ENCODE results near the gene JSRP1. TPM values are rescaled to one million over a fixed set of nuclear protein-coding genes. Genes with fewer than 3 reads are reported as not detected.

JSRP1 gene
- total and polyA plus RNA-seq, 2 of the 8 experiments (the other 6 are each of a cell fraction or from before 2014, with no cell fraction given) = 0.24 to 0.56 TPM

GRCh38 chr19:2249880-2250765 lies 6.1 kb downstream of the JSRP1 start:
- no peak overlapping the region for H2BK120ac ChIP-seq (replicated peaks; ENCODE audit: low read depth, low read length)
- 88% methylated on average over 38 of the region's 43 CpGs; no CpG with 5 or more reads in 1 of the 2 experiments for WGBS, 2 experiments (ENCODE audit: extremely low coverage in 1 of 2, insufficient coverage in 1 of 2, insufficient read length in 1 of 2, insufficient replicate concordance in 2 of 2, low coverage in 1 of 2, low lambda C conversion rate in 2 of 2, missing lambda C conversion rate in 1 of 2)

More at GRCh38 chr19:2249880-2250765, 6.1 kb downstream of the JSRP1 start:
- Histone ChIP-seq H3K23me2 (ENCODE audit: low read depth, low read length) (peaks cover 12% of the 10 kb centered on the region; the same call in 1 of the 2 replicates), H3K4ac (replicated peaks; ENCODE audit: insufficient read length, low read depth, low read length) (no peak overlapping the region), H3K9me3 (ENCODE audit: insufficient read depth in 2 of 2, low read depth in 1 of 2, low read length in 1 of 2) (no peaks in the 10 kb centered on the region; a peak in 1 of 4 replicates), H3K4me3 (ENCODE audit: extremely low read depth in 1 of 4, insufficient read depth in 2 of 4, low read depth in 3 of 4, low read length in 4 of 4) (no peak overlapping the region), H3K79me1 (ENCODE audit: low read depth, low read length) (no peaks in the 10 kb centered on the region; the same call in 1 of the 2 replicates), H2AFZ (ENCODE audit: low read length) (no peak overlapping the region), H4K5ac (ENCODE audit: insufficient read length, low read depth, low read length) (no peak overlapping the region), H2BK20ac (ENCODE audit: low read length) (no peak overlapping the region), H2BK5ac (ENCODE audit: low read depth, low read length) (no peak overlapping the region), H2BK15ac (ENCODE audit: low read length) (no peak overlapping the region), H3K27me3 (replicated peaks in 1 of 4; ENCODE audit: control insufficient read depth in 3 of 4, extremely low read depth in 1 of 4, insufficient read depth in 3 of 4, low read length in 3 of 4) (peaks cover 0 to 23% (median 12%) of the 10 kb centered on the region in 4 experiments; a peak in 6 of 7 replicates), H3K4me2 (ENCODE audit: insufficient read depth in 1 of 2, low read depth in 2 of 2, low read length in 2 of 2) (no peak overlapping the region), H3K18ac (ENCODE audit: extremely low read depth, low read length) (no peak overlapping the region), H3K14ac (ENCODE audit: insufficient read length) (no peak overlapping the region), H3K9ac (replicated peaks in 1 of 4; ENCODE audit: extremely low read depth in 1 of 4, low read depth in 3 of 4, low read length in 3 of 4) (no peak overlapping the region), H3K79me2 (ENCODE audit: control insufficient read depth in 1 of 2, insufficient read depth in 2 of 2, low read length in 2 of 2) (no peaks in the 10 kb centered on the region; a peak in 1 of 4 replicates), H3K27ac (ENCODE audit: low read depth, low read length) (no peak overlapping the region), H3K36me3 (ENCODE audit: control insufficient read depth in 2 of 4, insufficient read depth in 4 of 4, low read length in 3 of 4) (peaks cover 13 to 27% (median 21%) of the 10 kb centered on the region in 4 experiments), H2BK12ac (ENCODE audit: low read depth, low read length) (no peak overlapping the region), H3K23ac (ENCODE audit: insufficient read length) (no peak overlapping the region), H2AK5ac (ENCODE audit: low read depth, low read length) (no peak overlapping the region), H4K91ac (replicated peaks; ENCODE audit: insufficient read length, low read length) (no peak overlapping the region), H3K56ac (replicated peaks; ENCODE audit: insufficient read length, low read depth, low read length) (no peak overlapping the region), H3K4me1 (replicated peaks in 1 of 4; ENCODE audit: control insufficient read depth in 3 of 4, insufficient read depth in 4 of 4, low read length in 3 of 4) (peaks cover 0 to 4% (median under 1%) of the 10 kb centered on the region in 4 experiments; a peak in 3 of 7 replicates), H4K8ac (ENCODE audit: extremely low read depth, insufficient read depth, low read length) (peak overlapping the region; percentile 51; the same call in 1 of the 2 replicates), H4K20me1 (replicated peaks in 1 of 2; ENCODE audit: control insufficient read depth in 1 of 2, insufficient read depth in 2 of 2, low read length in 2 of 2) (peaks cover 11 to 19% of the 10 kb centered on the region in 2 experiments)
- DNase-seq (ENCODE audit: low read depth in 1 of 2, low spot score in 2 of 2) (peak in 1 of 2 experiments; percentile 67), FAIRE-seq (no peak)
- TF ChIP-seq NANOG (IDR thresholded peaks at IDR 0.05; ENCODE audit: insufficient read depth, low read depth, low read length, poor library complexity, severe bottlenecking) (no peak), POLR2AphosphoS5 (IDR thresholded peaks at IDR 0.05; ENCODE audit: low read depth, low read length) (peak; percentile 25), TAF1 (IDR thresholded peaks at IDR 0.05; ENCODE audit: low read depth, low read length) (no peak), HDAC2 (IDR thresholded peaks at IDR 0.05; ENCODE audit: borderline replicate concordance in 1 of 2, low read depth in 2 of 2, low read length in 2 of 2) (no peak), CEBPB (IDR thresholded peaks at IDR 0.05; ENCODE audit: low read depth, low read length) (no peak), POLR2A (IDR thresholded peaks at IDR 0.05; ENCODE audit: control extremely low read depth in 1 of 2, low read depth in 2 of 2, low read length in 2 of 2) (0 out of 3 replicates have a peak, but pooled peaks of 1 of the 2 experiments have one; percentile 23), SRF (IDR thresholded peaks at IDR 0.05; ENCODE audit: low read depth, low read length) (no peak), ASH2L (IDR thresholded peaks at IDR 0.05; ENCODE audit: low read length) (no peak), JUND (IDR thresholded peaks at IDR 0.05; ENCODE audit: low read length) (no peak)
- POLR2A ChIA-PET (ENCODE audit: partially characterized antibody) = interaction anchor here (0.6 to 18.7 kb wide), 15 partner anchors 8 to 345 kb away, joined by 3 to 330 read pairs (median 4); partner anchors contain the start of genes ADAT3, PLEKHJ1, SCAMP4 and SF3A2
- CTCF ChIA-PET (ENCODE audit: partially characterized antibody) = interaction anchor here (0.9 to 1.6 kb wide), 4 partner anchors 11 to 65 kb away, joined by 3 to 8 read pairs (median 5); no protein-coding TSS in a partner anchor
